Cerebellar nuclear complex (tissue), 1 donor: ENCODE measurements around the gene SNAP29.
"Not testable (repeated sequence)": the region's sequence is repeated elsewhere in the genome, so short reads cannot be mapped to it uniquely, and the experiment has no call there.

Experiments
- DNase-seq, 2 experiments: peaks; one replicate each; lab custom pipeline; 2025; lab: John Stamatoyannopoulos, UW

The SNAP29 gene

GRCh38 chr22:20930435-20930834, 71.6 kb downstream of the SNAP29 start:
- not testable (repeated sequence) for DNase-seq

DNA sequence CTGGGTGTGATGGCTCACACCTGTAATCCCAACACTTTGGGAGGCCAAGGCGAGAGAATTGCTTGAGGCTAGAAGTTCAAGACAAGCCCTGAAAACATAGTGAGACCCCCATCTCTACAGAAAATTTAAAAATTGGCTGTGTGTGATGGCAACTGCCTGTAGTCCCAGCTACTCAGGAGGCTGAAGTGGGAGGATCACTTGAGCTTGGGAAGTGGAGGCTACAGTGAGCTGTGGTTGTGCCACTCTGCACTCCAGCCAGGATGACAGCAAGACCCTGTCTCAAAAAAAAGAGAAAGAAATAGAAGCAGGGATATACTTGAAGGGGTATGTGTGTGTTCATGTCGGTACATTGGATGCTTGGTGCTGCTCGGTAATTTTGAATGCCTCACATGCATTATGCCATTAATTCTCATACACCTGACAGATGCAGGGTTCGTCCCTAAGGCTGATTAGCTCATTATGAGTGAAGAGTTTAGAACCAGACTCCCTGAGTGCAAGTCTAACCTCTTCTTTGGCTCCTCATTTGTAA, 72.4 kb downstream of the SNAP29 start:
- DNase-seq, result no peak

- no peak for DNase-seq
These were observed 75.1 kb downstream of the SNAP29 start for GRCh38 chr22:20933910-20934309.

GRCh38 chr22:20935049-20935448, 76.2 kb downstream of the SNAP29 start:
- DNase-seq, result not testable (repeated sequence)

DNA sequence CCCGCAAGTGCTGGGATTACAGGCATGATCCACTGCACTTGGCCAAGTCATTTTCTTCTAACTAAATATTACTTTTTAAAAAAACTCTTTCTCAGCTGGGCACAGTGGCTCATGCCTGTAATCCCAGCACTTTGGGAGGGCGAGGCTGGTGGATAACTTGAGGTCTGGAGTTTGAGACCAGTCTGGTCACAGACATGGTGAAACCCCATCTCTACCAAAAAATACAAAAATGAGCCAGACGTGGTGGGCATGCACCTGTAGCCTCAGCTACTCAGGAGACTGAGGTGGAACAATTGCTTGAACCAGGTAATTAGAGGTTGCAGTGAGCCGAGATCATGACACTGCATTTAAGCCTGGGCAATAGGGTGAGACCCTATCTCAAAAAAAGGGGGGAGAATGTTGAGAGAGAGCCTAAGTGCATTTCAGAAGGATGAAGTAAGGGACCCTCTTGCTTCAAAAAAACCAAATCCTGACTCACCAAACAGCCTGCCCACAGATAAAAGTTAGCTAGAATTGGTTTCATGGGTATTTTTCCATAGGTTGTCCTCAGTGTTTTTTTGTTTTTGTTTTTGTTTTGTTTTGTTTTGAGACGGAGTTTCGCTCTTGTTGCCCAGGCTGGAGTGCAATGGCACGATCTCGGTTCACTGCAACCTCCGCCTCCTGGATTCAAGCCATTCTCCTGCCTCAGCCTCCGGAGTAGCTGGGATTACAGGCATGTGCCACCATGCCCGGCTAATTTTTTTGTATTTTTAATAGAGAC, 77.2 kb downstream of the SNAP29 start:
- DNase-seq, result not testable (repeated sequence)

GRCh38 chr22:20937031-20937793, 78.4 kb downstream of the SNAP29 start:
- no peak for DNase-seq

DNA sequence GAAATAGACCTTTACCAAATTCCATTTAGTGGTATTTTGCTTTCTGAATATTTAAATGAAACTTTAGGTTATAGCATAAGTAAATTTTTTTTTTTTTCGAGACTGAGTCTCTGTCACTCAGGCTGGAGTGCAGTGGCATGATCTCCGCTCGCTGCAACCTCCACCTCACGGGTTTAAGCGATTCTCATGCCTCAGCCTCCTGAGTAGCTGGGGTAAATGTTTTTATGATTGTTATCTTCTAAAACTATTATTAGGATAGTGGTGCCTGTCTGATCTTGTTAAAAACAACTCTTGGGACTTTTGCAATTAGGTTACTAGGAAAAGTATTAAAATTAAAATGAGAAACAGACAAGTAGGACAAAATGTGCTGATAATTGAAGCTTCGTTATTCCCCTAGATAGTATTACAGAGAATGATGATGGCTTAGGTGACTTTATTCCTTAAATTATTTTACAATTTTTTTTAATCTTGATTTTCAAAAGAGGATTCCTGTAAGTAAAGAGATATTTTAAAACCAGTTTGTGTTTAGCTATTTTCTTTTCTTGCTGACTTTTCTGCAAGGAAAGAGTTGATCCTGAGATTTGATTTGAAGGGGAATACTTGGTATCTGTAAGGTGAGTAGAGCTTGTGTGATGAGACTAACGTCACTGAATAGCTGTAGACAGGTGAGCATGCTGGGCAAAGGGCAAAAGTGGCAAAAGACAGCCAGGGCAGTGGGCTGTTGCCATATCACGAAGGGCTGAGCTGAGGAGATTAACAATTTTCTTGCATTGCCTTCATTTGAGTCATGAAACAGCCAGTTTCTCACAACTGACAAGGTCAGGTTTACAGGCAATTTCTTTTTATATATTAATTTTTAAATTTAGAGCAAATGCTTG, 79.2 kb downstream of the SNAP29 start:
- DNase-seq, result no peak

DNA sequence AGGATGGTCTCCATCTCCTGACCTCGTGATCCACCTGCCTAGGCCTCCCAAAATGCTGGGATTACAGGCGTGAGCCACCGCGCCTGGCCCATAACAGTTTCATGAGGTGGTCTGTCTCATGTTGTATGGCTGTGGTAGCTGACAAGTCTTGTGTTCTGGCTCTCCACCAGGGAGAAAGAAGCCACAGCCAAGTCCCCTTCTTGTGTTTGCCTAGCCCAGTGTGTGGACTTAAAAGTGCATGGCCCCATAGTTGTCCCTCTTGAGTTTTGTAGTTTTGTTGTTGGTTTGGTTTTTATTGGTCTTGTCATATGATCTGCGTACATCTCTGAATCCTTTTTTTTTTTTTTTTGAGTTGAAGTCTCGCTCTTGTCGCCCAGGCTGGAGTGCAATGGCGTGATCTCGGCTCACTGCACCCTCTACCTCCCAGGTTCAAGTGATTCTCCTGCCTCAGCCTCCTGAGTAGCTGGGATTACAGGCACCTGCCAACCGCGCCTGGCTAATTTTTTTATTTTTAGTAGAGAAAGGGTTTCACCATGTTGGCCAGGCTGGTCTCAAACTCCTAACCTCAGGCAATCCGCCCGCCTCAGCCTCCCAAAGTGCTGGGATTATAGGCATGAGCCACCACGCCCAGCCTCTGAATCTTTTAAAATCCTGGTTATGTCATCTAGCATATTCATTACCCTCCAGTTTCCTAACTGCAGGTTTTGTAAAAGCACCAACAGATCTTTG, 80.8 kb downstream of the SNAP29 start:
- DNase-seq, result not testable (repeated sequence)

DNA sequence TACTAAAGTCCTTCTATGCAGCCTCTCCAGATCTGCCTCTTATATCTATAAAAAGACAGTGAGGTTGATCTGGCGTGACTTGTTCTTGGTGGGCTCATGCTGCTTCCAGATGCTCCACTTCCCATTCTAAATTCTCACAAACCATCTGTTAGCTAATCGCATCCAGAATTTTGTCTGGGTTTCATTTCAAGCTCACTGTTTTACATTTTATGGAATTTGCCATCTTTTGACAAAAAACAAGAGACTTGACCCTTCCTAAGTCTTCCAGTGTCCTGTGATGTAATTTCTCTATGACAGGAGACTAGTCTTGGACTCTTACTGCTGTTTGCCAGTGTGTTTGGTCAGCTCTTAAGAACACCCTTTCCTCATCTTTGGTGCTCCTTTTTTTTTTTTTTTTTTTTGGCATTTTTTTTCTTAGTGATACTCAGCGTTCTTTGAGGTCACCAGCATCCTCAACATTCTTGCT, 81.4 kb downstream of the SNAP29 start:
- peak in 1 of 2 experiments; percentile 30 for DNase-seq
